PC-9 (cell line): ENCODE data around the gene KCNA10. TPM values are rescaled to one million over a fixed set of nuclear protein-coding genes. Genes with fewer than 3 reads are reported as not detected.

Experiments used
- BruUV-seq: library from RNA; stranded (reverse); fragments of 400-500 nt; replicated peaks from 2 replicates; lab custom pipeline; 2021; lab: Mats Ljungman, UMichigan
- CTCF ChIA-PET: fragments of 300-600 bp; sonication (Branson Sonifier 250); formaldehyde crosslinking; loops from one replicate; lab custom pipeline; 2022; ENCODE audit warnings: antibody characterized with exemption; lab: Charles Lee
- POLR2A ChIA-PET: fragments of 300-600 bp; sonication (Branson Sonifier 250); formaldehyde crosslinking; loops from one replicate; lab custom pipeline; 2022; ENCODE audit warnings: antibody characterized with exemption; ENCODE audit not compliant: unreplicated experiment; lab: Charles Lee
- DNase-seq, 2 experiments: peaks; one replicate each; pipeline versions ENCODE4 v3.0.0 to v3.0.0-alpha.2; 2015 to 2022; ENCODE audit warnings: mixed read lengths in 1 of 2
- H2AFZ ChIP-seq: fragments of 200-600 bp; sonication (generic); 2 replicates; pipeline ENCODE4 v1.8.1; 2017; ENCODE audit warnings: antibody characterized with exemption
- H3F3A ChIP-seq: fragments of 200-600 bp; sonication (generic); 2 replicates; pipeline ENCODE4 v1.8.1; 2017; ENCODE audit warnings: antibody characterized with exemption, mild to moderate bottlenecking, low read depth; ENCODE audit not compliant: insufficient read depth
- H3K27ac ChIP-seq: fragments of 200-600 bp; sonication (generic); 2 replicates; pipeline ENCODE4 v1.6.1; 2016; ENCODE audit warnings: mixed run types
- H3K27me3 ChIP-seq: fragments of 200-600 bp; sonication (generic); 2 replicates; pipeline ENCODE4 v1.6.1; 2016; ENCODE audit warnings: low read depth, mixed run types; ENCODE audit not compliant: insufficient read depth
- H3K36me3 ChIP-seq: fragments of 200-600 bp; sonication (generic); 2 replicates; pipeline ENCODE4 v1.6.1; 2016; ENCODE audit warnings: low read depth, mixed run types
- H3K4me1 ChIP-seq: fragments of 200-600 bp; sonication (generic); replicated peaks from 2 replicates; pipeline ENCODE4 v1.6.1; 2016; ENCODE audit warnings: mixed run types; ENCODE audit not compliant: insufficient read depth
- H3K4me2 ChIP-seq: fragments of 200-600 bp; sonication (generic); 2 replicates; pipeline ENCODE4 v1.6.1; 2017; ENCODE audit warnings: mixed run types
- H3K4me3 ChIP-seq: fragments of 200-600 bp; sonication (generic); 2 replicates; pipeline ENCODE4 v1.6.1; 2016; ENCODE audit warnings: mixed run types
- H3K79me2 ChIP-seq: fragments of 200-600 bp; sonication (generic); 2 replicates; pipeline ENCODE4 v1.6.1; 2017; ENCODE audit warnings: low read depth, mixed run types
- H3K9me2 ChIP-seq: fragments of 200-600 bp; sonication (generic); 2 replicates; pipeline ENCODE4 v1.8.1; 2017; ENCODE audit warnings: mild to moderate bottlenecking; ENCODE audit not compliant: insufficient read depth
- H3K9me3 ChIP-seq: fragments of 200-600 bp; sonication (generic); 2 replicates; pipeline ENCODE4 v1.8.1; 2016; ENCODE audit warnings: low read depth; ENCODE audit not compliant: insufficient read depth
- H4K20me1 ChIP-seq: fragments of 200-600 bp; sonication (generic); 2 replicates; pipeline ENCODE4 v1.8.1; 2017; ENCODE audit not compliant: insufficient read depth
- EZH2 ChIP-seq: fragments of 200-600 bp; sonication (generic); IDR thresholded peaks from 2 replicates; pipeline ENCODE4 v1.8.0; 2017; ENCODE audit warnings: antibody characterized with exemption, low read depth
- intact Hi-C: fragments of 100-400 bp; cut with micrococcal nuclease; formaldehyde crosslinking; loops from one replicate; pipeline ENCODE4 v1.10.0; 2022; ENCODE audit not compliant: unreplicated experiment
- total RNA-seq: library from RNA; stranded (reverse); gene quantifications from 2 replicates; pipeline ENCODE4 v1.2.3, GENCODE V29; 2021
- TF ChIP-seq, protein P1 (sequence below): fragments of 200-600 bp; sonication (generic); conservative IDR thresholded peaks from 2 replicates; pipeline ENCODE4 v1.6.1; 2017; ENCODE audit warnings: mixed run types, antibody characterized with exemption, mild to moderate bottlenecking, moderate library complexity

The KCNA10 gene
- total RNA-seq, 1 experiment from 2014 or later, result not detected

DNA sequence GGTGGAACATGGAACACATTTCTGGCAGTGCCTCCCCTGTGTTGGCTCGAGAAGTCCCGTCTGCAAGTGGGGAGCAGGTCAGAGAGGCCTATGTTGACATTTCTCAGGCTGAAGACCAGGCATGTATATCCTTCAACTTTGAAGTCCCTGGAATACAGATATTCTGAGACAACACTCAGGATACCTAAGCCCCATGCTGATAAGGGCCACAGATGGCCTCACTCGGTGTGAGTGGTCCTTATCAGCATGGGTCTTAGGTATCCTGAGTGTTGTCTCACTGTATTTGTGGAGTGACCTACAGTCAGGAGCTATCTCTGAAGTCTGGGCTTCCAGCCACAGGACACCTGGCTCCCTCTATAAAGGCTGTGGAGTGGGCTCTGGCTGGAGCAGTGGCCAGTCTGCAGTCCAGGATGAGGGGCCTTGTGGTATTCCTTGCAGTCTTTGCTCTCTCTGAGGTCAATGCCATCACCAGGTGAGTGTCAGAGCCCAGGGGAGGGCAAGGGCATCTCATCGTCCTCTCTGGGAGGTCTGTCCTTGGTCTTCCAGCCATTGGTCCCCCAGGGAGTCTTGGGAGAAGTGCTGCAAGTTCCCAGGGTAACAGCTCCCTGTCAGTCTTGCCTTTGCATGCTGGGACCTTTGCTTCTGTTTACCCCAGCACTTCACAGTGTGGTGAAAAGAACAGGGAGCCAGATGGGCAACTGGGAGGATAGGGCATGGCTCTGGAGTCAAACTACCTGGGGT is 38.4 kb downstream of the KCNA10 start:
- H2AFZ ChIP-seq, result no peak overlapping the region
- H3K27ac ChIP-seq, result no peak overlapping the region
- H3K27me3 ChIP-seq, result no peaks in the 10 kb centered on the region
- H3K9me3 ChIP-seq, result no peaks in the 10 kb centered on the region
- H3F3A ChIP-seq, result peaks cover 30% of the 10 kb centered on the region
- no peak overlapping the region for H3K4me2 ChIP-seq
- intact Hi-C loops, result no loop called here
- POLR2A ChIA-PET, result no interaction called here
- TF ChIP-seq, protein P1, sequence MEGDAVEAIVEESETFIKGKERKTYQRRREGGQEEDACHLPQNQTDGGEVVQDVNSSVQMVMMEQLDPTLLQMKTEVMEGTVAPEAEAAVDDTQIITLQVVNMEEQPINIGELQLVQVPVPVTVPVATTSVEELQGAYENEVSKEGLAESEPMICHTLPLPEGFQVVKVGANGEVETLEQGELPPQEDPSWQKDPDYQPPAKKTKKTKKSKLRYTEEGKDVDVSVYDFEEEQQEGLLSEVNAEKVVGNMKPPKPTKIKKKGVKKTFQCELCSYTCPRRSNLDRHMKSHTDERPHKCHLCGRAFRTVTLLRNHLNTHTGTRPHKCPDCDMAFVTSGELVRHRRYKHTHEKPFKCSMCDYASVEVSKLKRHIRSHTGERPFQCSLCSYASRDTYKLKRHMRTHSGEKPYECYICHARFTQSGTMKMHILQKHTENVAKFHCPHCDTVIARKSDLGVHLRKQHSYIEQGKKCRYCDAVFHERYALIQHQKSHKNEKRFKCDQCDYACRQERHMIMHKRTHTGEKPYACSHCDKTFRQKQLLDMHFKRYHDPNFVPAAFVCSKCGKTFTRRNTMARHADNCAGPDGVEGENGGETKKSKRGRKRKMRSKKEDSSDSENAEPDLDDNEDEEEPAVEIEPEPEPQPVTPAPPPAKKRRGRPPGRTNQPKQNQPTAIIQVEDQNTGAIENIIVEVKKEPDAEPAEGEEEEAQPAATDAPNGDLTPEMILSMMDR, result no peak
- no peak for TF ChIP-seq EZH2
- no peaks in the 10 kb centered on the region for H3K36me3 ChIP-seq
- no peak overlapping the region for H3K4me3 ChIP-seq
- H3K79me2 ChIP-seq, result no peaks in the 10 kb centered on the region
- no peaks in the 10 kb centered on the region for H3K9me2 ChIP-seq
- no TSS peak for BruUV-seq
- H4K20me1 ChIP-seq, result no peaks in the 10 kb centered on the region
- DNase-seq, result no peak
- CTCF ChIA-PET, result interaction anchor here (0.6 kb wide), 1 partner anchor 35 kb away, joined by 4 read pairs; no protein-coding TSS in a partner anchor
- peaks cover 42% of the 10 kb centered on the region for H3K4me1 ChIP-seq

DNA sequence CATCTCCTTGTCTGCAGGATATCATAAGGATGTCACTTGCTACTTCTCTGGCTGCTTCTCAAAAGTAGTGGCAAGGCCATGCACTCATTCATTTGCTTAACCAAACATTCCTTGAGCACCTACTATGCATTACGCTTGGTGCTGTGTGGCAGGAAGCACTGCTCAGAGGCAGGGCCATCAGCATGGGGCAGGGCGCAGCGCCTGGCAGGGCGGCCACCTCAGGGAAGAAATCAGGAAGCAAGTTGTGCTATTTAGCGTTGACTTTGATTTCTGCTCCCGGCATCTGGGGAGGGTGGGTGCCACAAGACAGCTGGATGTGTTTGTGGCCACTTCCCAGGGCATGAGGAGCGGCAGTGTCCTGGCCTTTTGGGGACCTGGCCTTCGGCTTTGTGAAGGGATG is 40.1 kb downstream of the KCNA10 start:
- intact Hi-C loops, result no loop called here
- POLR2A ChIA-PET, result no interaction called here
- H3K9me3 ChIP-seq, result no peaks in the 10 kb centered on the region

DNA sequence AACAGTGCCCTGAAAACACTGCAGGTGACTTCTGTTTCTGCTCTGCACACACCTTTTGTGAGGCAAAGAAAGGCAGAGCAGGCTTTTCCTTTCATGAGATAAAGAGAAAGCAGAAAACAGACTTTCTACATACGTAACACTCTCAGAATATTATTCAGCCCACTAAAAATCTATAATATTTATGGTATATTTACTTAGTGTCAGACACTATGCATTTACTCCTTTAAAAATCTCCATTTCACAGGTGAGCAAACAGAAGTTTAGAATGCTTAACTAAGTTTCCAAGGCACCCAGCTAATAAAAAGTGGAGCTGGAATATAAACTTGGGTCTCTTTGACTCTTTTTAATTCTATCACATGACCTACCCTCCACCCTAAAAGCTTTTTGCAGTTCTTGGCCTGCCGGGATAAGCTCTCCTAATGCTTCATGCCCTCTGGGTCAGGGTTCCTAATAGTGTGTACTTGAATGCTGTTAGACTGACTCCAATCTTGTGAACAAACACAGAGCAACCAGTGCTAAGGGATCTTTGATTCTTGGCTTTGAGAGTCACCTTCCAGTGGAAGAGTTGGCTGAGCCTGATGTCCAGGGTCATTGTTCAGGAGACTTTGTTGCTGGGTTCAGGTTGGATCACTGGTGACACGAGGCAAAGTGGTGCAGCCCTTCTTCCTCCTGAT is 40.9 kb downstream of the KCNA10 start:
- BruUV-seq, result no TSS peak
- peaks cover 42% of the 10 kb centered on the region for H3K4me1 ChIP-seq
- peak overlapping the region; percentile 55 for H3K4me2 ChIP-seq
- H3K27me3 ChIP-seq, result no peaks in the 10 kb centered on the region
- no peaks in the 10 kb centered on the region for H3K79me2 ChIP-seq
- no peaks in the 10 kb centered on the region for H4K20me1 ChIP-seq
- ChIA-PET POLR2A (interaction anchor here (0.5 to 0.6 kb wide), 2 partner anchors 133 to 134 kb away, joined by 3 read pairs; no protein-coding TSS in a partner anchor), CTCF (interaction anchor here (1.2 kb wide), 1 partner anchor 18 kb away, joined by 3 read pairs; no protein-coding TSS in a partner anchor)
- intact Hi-C loops, result no loop called here
- no peaks in the 10 kb centered on the region for H3K36me3 ChIP-seq
- DNase-seq, result no peak
- peak overlapping the region; percentile 1; the same call in 1 of the 2 replicates for H2AFZ ChIP-seq
- TF ChIP-seq EZH2, result no peak
- TF ChIP-seq, protein P1, result peak; percentile 41; the same call in 1 of the 2 replicates
- peak overlapping the region; percentile 88 for H3K27ac ChIP-seq
- H3F3A ChIP-seq, result peaks cover 30% of the 10 kb centered on the region
- H3K4me3 ChIP-seq, result no peak overlapping the region
- no peaks in the 10 kb centered on the region for H3K9me2 ChIP-seq
- no peaks in the 10 kb centered on the region for H3K9me3 ChIP-seq

More for the DNA sequence above, 40.1 kb downstream of the KCNA10 start:
- Histone ChIP-seq H3K27me3 (no peaks in the 10 kb centered on the region), H3K4me1 (peaks cover 42% of the 10 kb centered on the region), H3K4me2 (peak overlapping the region; percentile 55; the same call in 1 of the 2 replicates), H2AFZ (no peak overlapping the region), H3K79me2 (no peaks in the 10 kb centered on the region), H3K36me3 (no peaks in the 10 kb centered on the region), H3K27ac (peak overlapping the region; percentile 88), H4K20me1 (no peaks in the 10 kb centered on the region), H3K4me3 (no peak overlapping the region), H3K9me2 (no peaks in the 10 kb centered on the region), H3F3A (peaks cover 30% of the 10 kb centered on the region)
- CTCF ChIA-PET, result no interaction called here
- BruUV-seq, result no TSS peak
- DNase-seq, result no peak
- TF ChIP-seq, protein P1, result no peak
- no peak for TF ChIP-seq EZH2
